ENCODE results near the gene AMIGO2.

Gene AMIGO2

GRCh38 chr12:47033789-47034555, 45.8 kb downstream of the AMIGO2 start:
- no peak for DNase-seq (ENCODE audit: low read depth, low spot score)

DNA sequence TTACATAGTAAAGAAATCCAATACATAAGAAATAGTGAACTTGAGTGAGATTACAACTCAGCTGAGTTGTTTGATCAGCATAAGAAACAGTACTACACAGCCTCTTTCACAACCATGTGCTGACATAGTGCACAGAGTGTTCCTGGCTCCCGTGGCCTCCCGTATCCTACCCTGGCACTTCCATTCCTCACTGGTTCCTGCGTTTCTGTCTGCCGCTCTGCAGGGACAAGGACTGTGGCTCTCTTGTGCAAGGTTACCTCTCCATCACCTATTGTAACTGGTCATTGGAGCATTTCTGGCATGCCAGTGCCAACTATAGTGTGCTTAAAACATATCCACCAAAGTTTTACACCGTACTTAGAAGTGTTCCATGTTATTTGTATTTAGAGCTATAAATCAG, 46.7 kb downstream of the AMIGO2 start:
- no peak for DNase-seq (ENCODE audit: low read depth, low spot score)

GRCh38 chr12:47032644-47033043, 47.1 kb downstream of the AMIGO2 start:
- no peak for DNase-seq (ENCODE audit: low read depth, low spot score)

DNA sequence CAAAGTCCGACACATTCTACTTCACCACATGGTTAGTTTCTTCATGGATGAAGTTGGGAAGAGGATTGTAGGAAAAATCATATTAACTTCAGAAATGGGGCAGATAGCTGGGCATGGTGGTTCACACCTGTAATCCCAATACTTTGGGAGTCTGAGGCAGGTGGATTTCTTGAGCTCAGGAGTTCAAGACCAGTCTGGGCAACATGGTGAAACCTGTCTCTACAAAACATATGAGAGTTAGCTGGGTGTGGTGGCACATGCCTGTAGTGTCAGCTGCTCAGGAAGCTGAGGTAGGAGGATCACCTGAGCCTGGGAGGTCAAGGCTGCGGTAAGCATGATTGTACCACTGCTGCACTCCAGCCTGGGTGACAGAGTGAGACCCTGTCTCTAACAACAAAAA, 49.9 kb downstream of the AMIGO2 start:
- no peak for DNase-seq (ENCODE audit: low read depth, low spot score)

- no peak for DNase-seq (ENCODE audit: low read depth, low spot score)
These were observed 50.6 kb downstream of the AMIGO2 start for GRCh38 chr12:47028981-47029708.

DNA sequence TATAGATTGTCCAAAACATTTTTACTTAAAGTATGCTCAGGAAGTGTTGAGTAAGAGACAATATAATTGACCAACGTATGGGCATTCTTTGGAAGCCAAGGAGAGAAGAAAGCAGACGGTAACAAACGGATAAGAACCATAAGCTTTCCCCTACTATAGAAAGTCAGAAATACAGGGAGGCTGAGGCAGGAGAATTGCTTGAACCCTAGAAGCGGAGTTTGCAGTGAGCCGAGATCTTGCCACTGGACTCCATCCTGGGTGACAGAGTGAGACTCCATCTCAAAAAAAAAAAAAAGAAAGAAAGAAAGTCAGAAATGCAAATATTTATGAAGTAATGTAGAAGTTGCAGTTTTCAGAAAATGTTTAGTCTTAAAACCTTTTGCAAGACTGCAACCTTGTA, 51.6 kb downstream of the AMIGO2 start:
- no peak for DNase-seq (ENCODE audit: low read depth, low spot score)
